ENCODE data around the gene ZSCAN2. TPM values are rescaled to one million over a fixed set of nuclear protein-coding genes. Genes with fewer than 3 reads are reported as not detected.

Gene ZSCAN2
- total RNA-seq: 7.5 and 7.8 TPM in 2 replicates

DNA sequence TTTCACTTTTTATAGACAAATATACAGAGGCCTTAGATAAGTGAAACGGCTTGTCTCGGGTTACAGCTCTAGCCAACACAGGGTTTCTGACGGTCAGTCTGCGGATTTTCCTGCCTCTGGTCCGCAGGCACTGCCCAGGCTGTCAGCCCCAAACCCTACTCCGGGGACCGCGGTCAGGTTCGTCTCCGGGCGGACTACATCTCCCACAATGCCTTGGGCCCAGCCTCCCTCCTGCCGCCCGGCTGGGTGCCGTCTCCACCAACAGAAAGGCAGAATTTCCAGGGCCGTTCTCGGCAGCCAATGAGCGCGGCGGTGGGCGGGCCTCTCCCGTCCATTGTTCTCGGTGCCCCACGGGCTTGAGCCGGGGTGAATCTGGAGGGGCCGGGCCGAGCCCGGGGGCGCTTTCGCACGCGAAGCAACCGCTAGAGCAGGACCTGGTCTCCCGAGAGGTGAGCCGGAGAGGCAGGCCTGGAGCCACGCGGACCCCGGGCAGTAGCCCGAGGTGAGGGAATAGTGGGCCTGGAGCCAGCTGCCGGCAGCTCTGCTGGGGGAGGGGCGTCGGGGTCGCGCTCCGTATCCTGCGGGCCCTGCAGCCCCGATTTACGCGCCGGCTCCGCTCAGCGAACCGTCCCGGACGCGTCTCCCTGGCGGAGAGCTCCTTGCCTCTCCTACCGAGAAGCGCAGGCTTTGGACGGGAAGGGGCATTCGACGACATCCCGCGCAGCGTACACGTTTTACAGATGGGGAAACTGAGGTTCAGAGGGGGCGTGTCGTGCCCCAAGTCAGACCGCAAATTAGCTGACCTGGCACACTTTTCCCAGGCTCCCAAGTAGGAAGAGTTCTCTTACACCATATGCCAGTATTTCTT, at the start of gene ZSCAN2:
Gene ZSCAN2, plus strand, starts transcription at position 323 of the 868 bp plus-strand sequence. CDS start 2,919 bp downstream, outside the sequence.

DNA sequence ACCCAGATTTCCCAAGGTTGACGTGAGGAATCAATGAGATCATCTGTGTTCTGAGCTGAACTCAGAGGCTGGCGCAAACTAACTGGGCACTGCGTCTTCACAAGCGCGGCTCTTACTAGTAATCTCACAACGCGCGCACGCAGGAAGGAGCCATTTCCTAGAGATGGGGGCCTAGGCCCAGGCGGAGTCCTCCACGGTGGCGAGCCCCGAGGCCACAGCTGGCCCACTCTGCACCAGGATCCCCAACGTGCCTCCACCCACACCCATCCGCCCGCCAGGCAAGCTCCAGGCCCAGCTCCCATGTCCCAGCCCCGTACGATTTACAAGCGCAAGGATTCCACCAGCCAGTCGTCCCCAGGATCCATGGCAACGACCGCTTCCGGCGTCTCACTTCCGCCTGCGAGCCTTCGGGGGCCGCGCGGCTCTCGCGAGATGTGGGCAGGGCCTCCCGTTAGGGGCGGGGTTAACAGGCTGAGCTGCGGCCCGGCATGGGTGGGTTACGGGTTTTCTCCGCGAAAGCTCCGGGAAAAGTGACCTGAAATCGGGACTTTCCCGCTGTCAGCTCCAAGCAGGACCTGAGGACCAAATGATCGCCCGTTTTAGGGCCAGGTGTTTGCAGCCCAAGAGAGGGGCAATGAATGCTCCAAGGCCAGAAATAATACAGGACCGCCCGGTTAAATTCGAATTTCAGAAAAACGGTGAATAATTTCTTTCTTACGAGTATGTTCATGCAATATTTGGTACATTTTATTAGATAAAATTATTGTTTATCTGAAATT, 53.3 kb downstream of the ZSCAN2 start, which contains the start of gene WDR73:
Gene WDR73, minus strand, starts transcription at position 374 of the 779 bp plus-strand sequence. Its CDS starts 9 bp downstream, at position 365.

DNA sequence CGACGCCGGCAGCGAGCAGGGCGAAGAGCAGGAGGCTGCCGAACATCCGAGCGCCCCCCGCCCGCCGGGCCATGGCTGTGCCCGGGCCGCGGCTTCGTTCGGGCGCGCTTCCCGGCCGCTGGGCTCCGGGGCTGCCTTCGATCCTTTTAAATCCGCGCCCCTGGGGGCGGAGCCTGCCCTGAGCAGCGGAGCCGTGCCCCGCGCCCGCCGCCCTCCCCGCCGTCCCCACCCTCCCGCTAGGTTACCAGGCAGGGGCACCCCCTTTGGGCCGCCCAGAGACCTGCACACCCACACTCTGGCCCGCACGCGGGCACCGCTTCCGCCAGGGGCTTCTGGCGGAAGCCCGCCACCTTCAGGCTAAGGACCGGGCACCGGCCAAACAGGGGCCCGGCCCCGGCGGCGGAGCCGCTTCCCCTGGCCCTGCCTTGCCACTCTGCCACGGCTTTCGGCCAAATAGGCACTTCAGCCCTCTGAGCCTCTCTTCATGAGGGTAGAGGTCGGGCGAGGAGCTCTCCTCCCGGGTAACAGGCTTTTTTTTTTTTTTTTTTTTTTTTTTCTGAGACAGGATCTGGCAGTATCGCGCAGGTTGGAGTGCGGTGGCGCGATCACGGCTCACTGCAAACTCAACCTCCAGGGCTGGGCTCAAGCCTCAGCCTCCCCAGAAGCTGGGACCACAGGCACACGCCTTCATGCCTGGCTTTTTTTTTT, 57.4 kb downstream of the ZSCAN2 start, which contains the start of gene NMB:
Gene NMB, minus strand, starts transcription at position 120 of the 708 bp plus-strand sequence. Its CDS starts 47 bp downstream, at position 73.

Other genes with a start within 250 kb of the ZSCAN2 start
- gene WDR73, start 53.3 kb downstream of the ZSCAN2 start, total RNA-seq: 27.6 and 36.0 TPM in 2 replicates
- gene NMB, start 57.2 kb downstream of the ZSCAN2 start, total RNA-seq: 2.4 and 2.8 TPM in 2 replicates
- gene SEC11A, start 115.1 kb downstream of the ZSCAN2 start, total RNA-seq: 128 and 145 TPM in 2 replicates
- gene ZNF592, start 147.6 kb downstream of the ZSCAN2 start, total RNA-seq: 14.8 and 16.1 TPM in 2 replicates
- 0.12 and 0.32 TPM in 2 replicates for gene ALPK3, start 216.3 kb downstream of the ZSCAN2 start, total RNA-seq

Data from hair follicle dermal papilla cell (primary cell).